ENCODE data around the gene HSPB8.

Gene HSPB8

GRCh38 chr12:119149270-119149669 is 29.5 kb upstream of the HSPB8 start:
- H3K36me3 ChIP-seq (ENCODE audit: insufficient read depth): no peaks in the 10 kb centered on the region
- no peak for TF ChIP-seq CTCF (conservative IDR thresholded peaks at IDR 0.05; ENCODE audit: low read depth, low read length)
- no peaks in the 10 kb centered on the region for H3K27me3 ChIP-seq (ENCODE audit: insufficient read depth, low read depth)
- no peak overlapping the region for H3K27ac ChIP-seq
- no peaks in the 10 kb centered on the region for H4K20me1 ChIP-seq (ENCODE audit: insufficient read depth)
- H2AFZ ChIP-seq (ENCODE audit: low read depth): no peak overlapping the region
- no peak overlapping the region for H3K4me2 ChIP-seq
- no peaks in the 10 kb centered on the region for H3K79me2 ChIP-seq (ENCODE audit: insufficient read depth, low read depth)
- H3K9ac ChIP-seq: no peak overlapping the region
- H3K4me1 ChIP-seq (ENCODE audit: low read depth, poor library complexity, severe bottlenecking): no peaks in the 10 kb centered on the region
- no peak overlapping the region for H3K4me3 ChIP-seq (IDR thresholded peaks at IDR 0.05; ENCODE audit: insufficient read depth, low read depth, low read length)

GRCh38 chr12:119151445-119152026 is 27.2 kb upstream of the HSPB8 start:
- Histone ChIP-seq H3K4me3 (IDR thresholded peaks at IDR 0.05; ENCODE audit: insufficient read depth, low read depth, low read length) (no peak overlapping the region), H3K27me3 (ENCODE audit: insufficient read depth, low read depth) (no peaks in the 10 kb centered on the region), H2AFZ (ENCODE audit: low read depth) (no peak overlapping the region), H3K4me2 (no peak overlapping the region), H3K79me2 (ENCODE audit: insufficient read depth, low read depth) (no peaks in the 10 kb centered on the region), H3K27ac (no peak overlapping the region), H3K4me1 (ENCODE audit: low read depth, poor library complexity, severe bottlenecking) (no peaks in the 10 kb centered on the region), H3K9ac (no peak overlapping the region), H4K20me1 (ENCODE audit: insufficient read depth) (no peaks in the 10 kb centered on the region), H3K36me3 (ENCODE audit: insufficient read depth) (no peaks in the 10 kb centered on the region)
- no peak for TF ChIP-seq CTCF (conservative IDR thresholded peaks at IDR 0.05; ENCODE audit: low read depth, low read length)

- Histone ChIP-seq H4K20me1 (ENCODE audit: insufficient read depth) (no peaks in the 10 kb centered on the region), H3K27ac (no peak overlapping the region), H3K4me2 (no peak overlapping the region), H3K9ac (no peak overlapping the region), H3K79me2 (ENCODE audit: insufficient read depth, low read depth) (no peaks in the 10 kb centered on the region), H3K4me3 (IDR thresholded peaks at IDR 0.05; ENCODE audit: insufficient read depth, low read depth, low read length) (no peak overlapping the region), H3K36me3 (ENCODE audit: insufficient read depth) (no peaks in the 10 kb centered on the region), H3K4me1 (ENCODE audit: low read depth, poor library complexity, severe bottlenecking) (no peaks in the 10 kb centered on the region), H2AFZ (ENCODE audit: low read depth) (no peak overlapping the region), H3K27me3 (ENCODE audit: insufficient read depth, low read depth) (no peaks in the 10 kb centered on the region)
- TF ChIP-seq CTCF (conservative IDR thresholded peaks at IDR 0.05; ENCODE audit: low read depth, low read length): no peak
Observed at GRCh38 chr12:119153477-119154434, 25.0 kb upstream of the HSPB8 start.

- Histone ChIP-seq H3K27me3 (ENCODE audit: insufficient read depth, low read depth) (no peaks in the 10 kb centered on the region), H3K4me2 (no peak overlapping the region), H4K20me1 (ENCODE audit: insufficient read depth) (no peaks in the 10 kb centered on the region), H3K27ac (no peak overlapping the region), H2AFZ (ENCODE audit: low read depth) (no peak overlapping the region), H3K79me2 (ENCODE audit: insufficient read depth, low read depth) (no peaks in the 10 kb centered on the region), H3K9ac (no peak overlapping the region), H3K36me3 (ENCODE audit: insufficient read depth) (no peaks in the 10 kb centered on the region), H3K4me1 (ENCODE audit: low read depth, poor library complexity, severe bottlenecking) (no peaks in the 10 kb centered on the region), H3K4me3 (IDR thresholded peaks at IDR 0.05; ENCODE audit: insufficient read depth, low read depth, low read length) (no peak overlapping the region)
- TF ChIP-seq CTCF (conservative IDR thresholded peaks at IDR 0.05; ENCODE audit: low read depth, low read length): no peak
Observed at GRCh38 chr12:119154435-119154818, 24.3 kb upstream of the HSPB8 start.

Measured in KMS-11 (cell line).